GM08714 (cell line): ENCODE measurements around the gene CES2.
"Not testable (repeated sequence)": the region's sequence is repeated elsewhere in the genome, so short reads cannot be mapped to it uniquely, and the experiment has no call there.

ENCODE experiments used
- H3K4me3 ChIP-seq: fragments of 200-500 bp; sonication (Bioruptor generic); 2 replicates; pipeline ENCODE4 v1.5.1; 2014; ENCODE audit warnings: mild to moderate bottlenecking, low read length, inconsistent platforms
- ZNF274 ChIP-seq: IDR thresholded peaks from 2 replicates; pipeline ENCODE4 v1.6.1; 2012; ENCODE audit warnings: mild to moderate bottlenecking, low read depth, low read length

The CES2 gene

DNA sequence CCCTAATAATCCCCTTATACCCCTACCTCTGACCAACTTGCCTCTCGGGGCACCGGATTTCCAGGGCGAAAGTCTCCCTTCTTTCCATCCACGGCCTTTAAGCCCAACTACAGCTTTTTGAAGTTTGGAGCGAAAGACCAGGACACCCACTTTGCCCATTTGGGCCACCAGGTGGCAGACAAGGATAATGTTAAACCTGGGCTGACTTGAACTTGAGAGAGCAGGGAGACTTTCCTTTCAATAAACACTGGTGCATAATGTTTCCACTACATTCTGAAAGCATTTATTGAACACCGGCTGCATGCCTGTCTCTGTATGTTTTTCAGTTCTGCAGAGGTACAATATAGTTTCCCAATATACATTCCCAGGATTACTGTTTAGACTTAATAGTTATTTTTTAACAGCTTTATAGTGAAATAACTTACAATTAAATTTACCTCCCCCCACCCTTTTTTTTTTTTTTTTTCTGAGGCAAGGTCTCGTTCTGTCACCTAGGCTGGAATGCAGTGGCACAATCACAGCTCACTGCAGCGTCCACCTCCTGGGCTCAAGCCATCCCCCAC is 18.9 kb downstream of the CES2 start:
- TF ChIP-seq ZNF274: no peak
- H3K4me3 ChIP-seq: no peak overlapping the region

DNA sequence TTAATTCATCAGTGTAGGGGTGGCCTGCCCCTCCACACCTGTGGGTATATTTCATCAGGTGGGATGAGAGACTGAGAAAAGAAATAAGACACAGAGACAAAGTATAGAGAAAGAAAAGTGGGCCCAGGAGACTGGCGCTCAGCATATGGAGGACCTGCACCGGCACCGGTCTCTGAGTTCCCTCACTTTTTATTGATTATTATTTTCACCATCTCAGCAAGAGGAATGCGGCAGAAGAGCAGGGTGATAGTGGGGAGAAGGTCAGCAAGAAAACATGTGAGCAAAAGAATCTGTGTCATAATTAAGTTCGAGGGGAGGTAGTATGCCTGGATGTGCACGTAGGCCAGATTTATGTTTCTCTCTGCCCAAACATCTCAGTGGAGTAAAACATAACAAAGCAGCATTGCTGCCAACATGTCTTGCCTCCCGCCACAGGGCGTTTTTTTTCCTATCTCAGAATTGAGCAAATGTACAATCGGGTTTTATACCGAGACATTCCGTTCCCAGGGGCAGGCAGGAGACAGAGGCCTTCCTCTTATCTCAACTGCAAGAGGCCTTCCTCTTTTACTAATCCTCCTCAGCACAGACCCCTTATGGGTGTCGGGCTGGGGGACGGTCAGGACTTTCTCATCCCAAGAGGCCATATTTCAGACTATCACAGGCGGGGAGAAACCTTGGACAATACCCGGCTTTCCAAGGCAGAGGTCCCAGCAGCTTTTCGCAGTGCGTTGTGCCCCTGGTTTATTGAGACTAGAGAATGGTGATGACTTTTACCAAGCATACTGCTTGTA is 20.2 kb downstream of the CES2 start:
- H3K4me3 ChIP-seq: not testable (repeated sequence)

GRCh38 chr16:66956154-66956457 is 20.8 kb downstream of the CES2 start:
- not testable (repeated sequence) for H3K4me3 ChIP-seq

GRCh38 chr16:66958857-66959703 is 23.8 kb downstream of the CES2 start:
- TF ChIP-seq ZNF274: no peak

GRCh38 chr16:66959704-66960161 is 24.4 kb downstream of the CES2 start:
- H3K4me3 ChIP-seq: no peak overlapping the region
- no peak for TF ChIP-seq ZNF274

More at GRCh38 chr16:66958857-66959703, 23.8 kb downstream of the CES2 start:
- H3K4me3 ChIP-seq: no peak overlapping the region

GRCh38 chr16:66960270-66960669 is 25.0 kb downstream of the CES2 start:
- TF ChIP-seq ZNF274: no peak
- no peak overlapping the region for H3K4me3 ChIP-seq

GRCh38 chr16:66961065-66961744 is 25.9 kb downstream of the CES2 start, which contains the start of gene CES3:
CES3 (plus strand) TSS chr16:66961266; CDS start chr16:66961308, 42 bp downstream.
- H3K4me3 ChIP-seq: no peak within 1 kb of the TSS
- no peak for TF ChIP-seq ZNF274

- no peak overlapping the region for H3K4me3 ChIP-seq
- TF ChIP-seq ZNF274: no peak
Observed at GRCh38 chr16:66961914-66962313, 26.6 kb downstream of the CES2 start.

DNA sequence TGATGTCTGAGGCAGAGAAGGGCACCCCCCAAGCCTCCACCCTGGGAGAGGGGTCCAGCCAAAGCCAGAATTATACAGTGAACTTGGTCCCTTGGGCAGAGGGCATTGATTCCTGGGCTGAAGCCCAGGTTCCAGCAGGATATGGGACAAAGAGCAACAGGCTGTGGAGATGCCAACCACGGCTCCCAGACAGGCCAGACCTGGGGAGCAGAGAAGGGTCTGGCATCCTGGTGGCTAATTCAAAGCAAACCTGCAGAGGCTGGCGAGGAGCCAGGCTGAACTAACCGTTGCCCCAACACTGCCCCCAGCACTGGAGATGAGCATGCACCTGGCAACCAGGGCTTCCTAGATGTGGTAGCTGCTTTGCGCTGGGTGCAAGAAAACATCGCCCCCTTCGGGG is 28.7 kb downstream of the CES2 start:
- TF ChIP-seq ZNF274: no peak
- H3K4me3 ChIP-seq: no peak overlapping the region

GRCh38 chr16:66968847-66969246 is 33.5 kb downstream of the CES2 start:
- no peak for TF ChIP-seq ZNF274

GRCh38 chr16:66970775-66971720 is 35.7 kb downstream of the CES2 start:
- no peak for TF ChIP-seq ZNF274
- no peak overlapping the region for H3K4me3 ChIP-seq

More at GRCh38 chr16:66968847-66969246, 33.5 kb downstream of the CES2 start:
- no peak overlapping the region for H3K4me3 ChIP-seq

DNA sequence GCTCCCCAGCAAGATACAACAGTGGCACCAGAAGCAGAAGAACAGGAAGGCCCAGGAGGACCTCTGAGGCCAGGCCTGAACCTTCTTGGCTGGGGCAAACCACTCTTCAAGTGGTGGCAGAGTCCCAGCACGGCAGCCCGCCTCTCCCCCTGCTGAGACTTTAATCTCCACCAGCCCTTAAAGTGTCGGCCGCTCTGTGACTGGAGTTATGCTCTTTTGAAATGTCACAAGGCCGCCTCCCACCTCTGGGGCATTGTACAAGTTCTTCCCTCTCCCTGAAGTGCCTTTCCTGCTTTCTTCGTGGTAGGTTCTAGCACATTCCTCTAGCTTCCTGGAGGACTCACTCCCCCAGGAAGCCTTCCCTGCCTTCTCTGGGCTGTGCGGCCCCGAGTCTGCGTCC is 37.7 kb downstream of the CES2 start:
- no peak overlapping the region for H3K4me3 ChIP-seq
- TF ChIP-seq ZNF274: no peak

GRCh38 chr16:66973716-66974115 is 38.4 kb downstream of the CES2 start:
- H3K4me3 ChIP-seq: no peak overlapping the region
- no peak for TF ChIP-seq ZNF274

DNA sequence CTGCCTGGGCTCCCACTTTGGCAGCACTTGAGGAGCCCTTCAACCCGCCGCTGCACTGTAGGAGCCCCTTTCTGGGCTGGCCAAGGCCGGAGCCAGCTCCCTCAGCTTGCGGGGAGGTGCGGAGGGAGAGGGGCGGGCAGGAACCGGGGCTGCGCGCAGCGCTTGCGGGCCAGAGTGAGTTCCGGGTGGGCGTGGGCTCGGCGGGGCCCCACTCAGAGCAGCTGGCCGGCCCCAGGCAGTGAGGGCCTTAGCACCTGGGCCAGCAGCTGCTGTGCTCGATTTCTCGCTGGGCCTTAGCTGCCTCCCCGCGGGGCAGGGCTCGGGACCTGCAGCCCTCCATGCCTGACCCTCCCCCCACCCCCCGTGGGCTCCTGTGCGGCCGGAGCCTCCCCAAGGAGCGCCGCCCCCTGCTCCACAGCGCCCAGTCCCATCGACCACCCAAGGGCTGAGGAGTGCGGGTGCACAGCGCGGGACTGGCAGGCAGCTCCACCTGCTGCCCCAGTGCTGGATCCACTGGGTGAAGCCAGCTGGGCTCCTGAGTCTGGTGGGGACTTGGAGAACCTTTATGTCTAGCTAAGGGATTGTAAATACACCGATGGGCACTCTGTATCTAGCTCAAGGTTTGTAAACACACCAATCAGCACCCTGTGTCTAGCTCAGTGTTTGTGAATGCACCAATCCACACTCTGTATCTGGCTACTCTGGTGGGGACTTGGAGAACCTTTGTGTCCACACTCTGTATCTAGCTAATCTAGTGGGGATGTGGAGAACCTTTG is 39.0 kb downstream of the CES2 start:
- not testable (repeated sequence) for H3K4me3 ChIP-seq

- not testable (repeated sequence) for H3K4me3 ChIP-seq
Observed at GRCh38 chr16:66974932-66975246, 39.6 kb downstream of the CES2 start.
